CD4-positive, alpha-beta T cell treated with Interferon alpha-2 for 1 hour (primary cell): ENCODE data around the gene FNTB.

Experiments used
- DNase-seq, 2 donors: peaks; one replicate each; pipeline ENCODE4 v3.0.0-alpha.2; 2020 to 2022

The FNTB gene

DNA sequence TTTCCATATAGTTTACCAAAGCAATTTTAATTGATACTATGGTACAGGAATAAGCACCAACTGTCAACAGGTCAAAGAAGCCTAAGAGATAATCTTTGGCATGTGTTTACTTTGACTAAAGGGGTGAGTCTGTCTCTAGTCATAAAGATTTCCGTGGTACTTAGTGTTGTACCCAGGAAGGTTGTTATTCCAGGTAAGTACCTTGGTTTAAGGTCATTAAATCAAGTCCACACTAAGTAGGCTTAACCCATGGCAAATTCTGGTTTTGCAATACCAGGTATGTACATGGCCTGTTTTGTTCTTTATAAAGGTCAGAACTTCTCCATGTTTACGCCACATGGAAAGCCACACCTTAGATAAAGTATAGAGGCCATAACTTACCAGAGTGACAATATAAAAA is 105.7 kb downstream of the FNTB start:
- no peak for DNase-seq

DNA sequence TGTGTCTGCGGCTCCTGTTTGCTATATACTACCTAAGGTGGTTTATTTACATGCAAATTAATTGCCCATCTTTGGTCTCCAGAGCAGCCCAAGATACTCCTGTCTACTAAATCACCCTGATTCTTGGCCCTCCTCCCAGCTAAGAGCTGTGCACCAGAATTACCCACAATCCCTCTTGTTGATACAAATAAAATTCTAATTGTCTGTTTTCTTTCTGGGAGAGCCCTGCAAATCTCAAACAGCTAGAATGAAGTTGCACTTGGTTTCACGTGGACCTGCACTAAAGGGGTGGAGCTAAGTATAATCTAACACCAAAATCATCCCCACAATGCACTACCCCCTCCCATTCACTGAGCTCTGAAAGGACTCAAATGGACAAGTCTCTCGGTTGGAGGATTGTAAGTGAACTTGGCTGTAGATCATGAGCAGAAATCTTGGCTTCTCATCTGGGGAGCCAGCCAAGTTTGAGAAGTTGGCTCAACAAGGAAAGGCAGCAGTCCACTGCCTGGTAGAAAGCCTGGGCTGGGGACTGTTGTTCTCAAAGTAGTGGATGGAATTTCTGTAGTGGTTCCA is 109.0 kb downstream of the FNTB start:
- no peak for DNase-seq

DNA sequence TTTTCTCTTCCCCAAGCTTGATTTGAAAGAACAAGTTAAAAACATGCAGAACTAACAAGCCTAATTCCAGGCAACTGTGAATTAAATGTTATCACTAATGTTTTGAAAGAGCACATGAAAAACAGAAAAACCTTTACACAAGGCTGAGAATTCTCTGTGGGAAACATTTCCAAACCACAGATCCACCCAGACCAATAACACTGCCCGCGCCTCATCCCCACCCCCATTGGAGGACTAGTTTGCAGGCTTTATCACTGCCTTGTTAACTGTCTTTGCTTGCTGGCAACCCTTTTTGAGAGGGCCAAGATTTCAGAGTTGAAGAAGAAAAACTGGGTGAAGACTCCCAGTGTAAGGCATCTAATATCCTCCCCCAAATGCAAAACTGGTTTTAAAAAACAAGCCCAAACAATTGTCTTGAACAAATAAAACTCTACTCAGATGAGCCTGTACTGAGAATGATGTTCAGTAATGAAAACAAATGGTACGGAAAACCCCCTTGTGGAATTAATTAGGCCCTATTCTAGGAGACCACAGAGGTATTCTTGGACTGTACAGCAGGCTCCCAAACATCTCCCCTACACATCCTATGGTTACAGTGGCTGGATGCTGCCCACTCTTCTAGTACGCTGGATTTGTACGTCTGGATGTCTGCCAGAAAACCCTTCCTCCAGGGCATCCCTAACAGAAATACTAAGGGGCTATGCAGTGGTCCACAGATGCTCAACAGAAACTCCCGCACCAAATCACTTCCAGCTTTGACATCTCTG is 109.8 kb downstream of the FNTB start:
- DNase-seq = no peak

DNA sequence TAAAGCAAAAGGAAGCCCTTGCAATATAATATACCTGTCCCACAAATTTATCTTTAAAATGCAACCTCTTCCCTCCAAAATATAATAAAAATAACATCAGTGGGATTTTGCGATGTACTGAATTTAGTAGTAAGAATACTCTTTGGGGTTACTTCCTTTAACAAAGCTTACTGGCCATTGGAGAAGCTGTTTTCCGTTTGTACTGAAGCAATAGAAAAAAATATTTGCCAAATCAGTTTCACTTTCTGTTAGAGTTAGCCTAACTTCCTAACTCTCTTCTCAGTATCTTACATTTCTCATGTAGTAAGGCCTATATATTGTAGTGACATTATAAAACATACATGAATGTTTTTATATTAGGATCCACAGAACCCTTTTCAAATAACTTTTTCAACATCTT is 111.9 kb downstream of the FNTB start:
- peak in 1 of 2 donors; percentile 68 for DNase-seq

DNA sequence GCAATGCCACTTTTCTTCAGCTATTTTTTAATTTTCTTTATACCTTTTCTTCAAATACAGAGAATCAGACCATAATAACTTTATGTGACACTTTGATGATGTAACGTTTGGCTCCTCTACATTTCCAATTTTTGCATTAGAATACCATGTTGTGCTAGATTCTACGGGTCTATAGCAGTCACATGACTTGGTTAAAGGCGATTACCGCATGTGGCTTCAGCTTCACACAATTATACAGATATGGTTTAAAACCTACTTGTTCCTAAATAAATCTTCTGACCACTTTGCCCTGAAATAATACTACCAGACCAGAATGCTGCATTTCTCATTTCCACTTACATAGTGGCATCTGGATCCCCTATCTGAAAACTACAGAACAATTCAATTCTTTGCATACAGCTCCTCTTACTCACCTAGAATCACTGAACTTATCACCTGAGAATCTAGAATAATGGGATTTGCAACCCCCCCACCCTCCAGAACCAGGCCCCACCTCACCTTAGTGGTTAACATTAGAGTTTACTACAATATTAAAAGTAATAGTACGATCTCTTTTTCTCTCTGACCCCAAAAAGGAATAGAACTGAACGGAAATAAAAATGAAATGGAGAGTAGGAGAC is 114.3 kb downstream of the FNTB start:
- DNase-seq = peak in 1 of 2 donors; percentile 39

DNA sequence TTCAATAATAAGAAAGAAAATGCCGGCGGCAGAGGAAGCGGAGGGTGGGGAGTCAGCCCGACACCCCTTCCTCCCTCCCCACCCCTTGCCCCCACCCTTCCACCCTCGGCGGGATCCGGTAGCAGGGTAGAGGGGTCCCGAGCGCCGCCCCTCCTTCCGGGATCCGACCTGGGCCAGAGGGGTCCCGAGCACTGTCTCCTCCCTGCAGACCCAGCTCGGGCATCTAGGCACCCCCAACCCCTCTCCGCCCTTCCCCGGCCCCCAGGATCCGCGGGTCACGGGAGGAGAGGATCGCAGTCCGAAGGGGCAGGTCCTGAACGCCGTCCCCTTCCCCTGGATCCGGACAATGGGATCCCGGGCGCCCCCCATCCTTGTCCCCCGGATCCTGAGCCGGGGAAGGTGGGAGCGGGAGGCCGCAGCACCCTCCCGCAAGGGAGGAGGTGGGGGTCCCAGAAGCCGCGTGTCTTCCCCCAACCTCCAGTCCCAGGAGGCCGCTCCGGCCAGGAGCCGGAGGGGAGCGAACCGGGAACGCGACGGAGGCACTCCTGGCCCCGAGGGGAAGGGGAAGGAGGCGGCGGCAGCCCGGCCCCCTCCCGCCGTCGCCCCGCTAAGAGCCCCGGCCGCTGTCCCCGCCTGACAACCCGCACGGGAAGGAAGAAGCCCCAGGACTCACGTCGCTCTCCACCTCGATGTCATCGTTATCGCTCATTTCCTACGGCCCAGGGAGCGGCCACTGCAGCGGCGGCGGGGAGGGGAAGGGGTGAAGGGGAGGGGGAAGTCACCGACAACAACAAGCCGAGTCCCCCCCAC is 115.1 kb downstream of the FNTB start:
- DNase-seq = peak; percentile 46 to 63

DNA sequence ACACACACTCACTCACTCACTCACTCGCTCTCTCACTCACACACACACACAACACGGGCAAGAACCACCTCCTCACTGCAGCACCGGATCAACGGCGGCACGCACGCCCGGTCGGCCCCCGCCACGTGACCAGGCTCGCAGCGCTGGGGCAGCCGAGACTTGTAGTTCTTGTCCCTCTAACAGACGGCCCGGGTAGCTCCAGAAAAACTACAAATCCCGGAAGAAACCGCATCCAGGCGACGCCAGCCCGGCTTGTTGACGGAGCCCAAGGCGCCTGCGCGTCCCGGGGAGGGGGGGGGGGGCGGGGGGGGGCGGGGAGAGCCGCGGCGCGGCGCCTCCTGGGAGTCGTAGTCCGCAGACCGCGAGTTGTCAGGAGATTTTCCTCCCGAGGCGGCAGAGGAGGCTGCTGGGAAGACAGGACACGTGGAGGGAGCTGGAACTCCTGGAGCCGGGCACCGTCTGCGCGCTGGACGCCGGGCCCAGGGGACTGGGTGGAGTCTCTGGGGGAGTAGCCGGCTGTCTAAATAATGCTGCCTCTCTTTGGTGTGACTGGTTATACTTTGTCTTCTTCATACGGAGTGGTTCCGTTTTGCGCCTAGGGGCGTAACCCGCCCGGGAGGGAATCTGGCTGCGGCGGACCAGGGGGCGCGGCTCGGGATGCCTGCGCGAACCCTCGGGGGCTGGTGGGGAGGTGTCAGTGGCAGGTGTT is 115.9 kb downstream of the FNTB start, which contains the start of gene MAX:
MAX (minus strand) TSS at position 77 of the 709 bp plus-strand sequence. CDS start 178 bp downstream, outside the sequence.
- DNase-seq = peak; percentile 99

DNA sequence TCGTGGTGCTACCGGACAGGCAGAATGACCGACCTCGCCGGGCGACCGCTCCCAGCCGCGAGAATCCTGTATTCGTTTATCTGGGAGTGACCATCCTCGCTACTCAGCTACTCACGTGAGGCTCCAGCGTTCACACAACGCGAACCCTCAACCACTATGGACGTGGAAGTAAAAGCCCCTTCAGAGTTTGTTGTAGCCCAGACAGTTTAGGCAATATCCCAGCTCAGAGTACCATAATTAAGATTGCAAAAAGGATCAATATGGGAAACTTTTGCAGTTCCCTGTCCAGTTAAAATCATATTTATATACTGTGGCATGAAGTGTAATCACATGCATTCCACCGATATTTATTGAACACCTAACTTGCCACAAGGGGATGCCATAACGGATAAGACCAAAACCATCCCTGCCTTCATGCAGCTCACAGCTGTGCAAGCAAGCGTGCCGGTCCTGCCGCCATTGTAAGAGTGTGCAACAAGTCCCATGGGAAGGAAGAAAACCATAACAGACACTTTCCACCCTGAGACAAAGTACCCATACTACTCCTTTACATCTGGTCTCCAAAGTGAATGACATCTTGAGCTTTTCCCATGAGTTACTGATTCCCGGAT is 116.6 kb downstream of the FNTB start:
- DNase-seq = peak in 1 of 2 donors; percentile 18

DNA sequence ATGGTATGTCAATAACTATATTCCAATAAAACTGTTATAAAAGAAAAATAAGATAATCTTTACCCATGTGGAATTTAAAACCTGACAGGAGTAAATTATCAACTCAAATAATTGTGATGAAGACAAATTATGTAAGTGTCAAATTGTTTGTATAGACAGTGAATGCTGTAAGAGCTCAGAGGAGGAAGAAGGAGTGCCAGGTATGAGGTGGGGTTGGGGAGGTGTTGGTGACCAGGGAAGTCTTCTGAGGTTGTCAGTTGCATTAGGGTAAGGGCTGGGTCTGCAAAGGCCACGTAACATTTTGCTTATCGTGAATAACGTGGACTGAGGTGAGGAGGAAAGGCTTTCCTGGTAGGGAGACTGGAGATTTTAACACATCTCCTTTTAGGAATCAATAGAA is 118.1 kb downstream of the FNTB start:
- DNase-seq = no peak

DNA sequence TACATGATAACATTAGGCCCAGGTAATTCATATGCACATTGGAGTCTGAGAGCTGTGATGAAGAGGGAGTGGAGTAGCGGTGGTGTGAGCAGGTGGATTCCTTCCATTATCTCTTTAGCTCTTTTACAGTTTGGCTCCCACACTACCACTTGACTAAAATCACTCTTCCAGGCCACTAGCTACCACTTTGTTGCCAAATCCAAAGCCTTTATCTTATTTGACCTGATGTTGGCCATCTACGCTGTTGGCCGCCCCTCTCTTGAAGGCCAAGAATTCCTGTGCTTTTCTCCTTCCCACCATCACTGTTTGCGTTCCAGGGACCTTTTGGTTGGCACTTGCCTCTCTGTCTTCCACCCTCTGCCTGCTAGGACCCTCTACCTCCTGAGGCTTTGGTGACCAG is 119.6 kb downstream of the FNTB start:
- DNase-seq = no peak

DNA sequence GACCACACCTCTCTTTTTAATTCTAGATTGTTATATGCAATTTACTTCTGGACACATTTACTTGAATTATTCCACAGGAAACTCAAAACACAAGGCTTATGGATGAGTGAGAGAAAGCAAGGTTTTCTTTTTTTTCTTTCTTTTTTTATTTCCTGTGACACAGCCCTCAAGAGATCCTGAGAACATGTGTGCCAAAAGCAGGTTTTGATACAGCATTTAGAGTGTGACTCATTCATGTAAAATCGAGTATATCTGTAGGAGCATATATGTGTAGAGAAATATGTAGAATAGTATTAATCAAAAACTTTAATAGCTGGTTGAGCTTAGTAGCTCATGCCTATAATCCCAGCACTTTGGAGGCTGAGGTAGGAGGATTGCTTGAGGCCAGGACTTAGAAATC is 120.0 kb downstream of the FNTB start:
- DNase-seq = no peak

DNA sequence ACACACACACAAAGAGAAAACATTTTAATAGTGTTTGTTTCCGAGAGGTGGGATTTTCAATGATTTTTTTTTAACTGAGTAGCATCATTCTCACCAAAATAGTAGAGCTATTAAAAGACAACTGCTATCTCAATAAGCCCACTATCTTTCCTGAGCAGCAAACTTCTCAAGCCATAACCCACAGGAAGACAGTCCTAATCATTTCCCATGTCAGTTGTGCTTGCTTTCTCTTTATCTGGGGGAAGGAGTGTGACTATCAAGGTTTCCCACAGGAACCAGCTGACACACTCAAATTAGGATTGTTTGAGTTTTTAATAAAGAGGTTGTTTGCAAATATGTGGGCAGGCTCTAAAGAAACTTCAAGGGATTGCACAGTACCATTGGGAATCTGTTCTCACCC is 120.5 kb downstream of the FNTB start:
- no peak for DNase-seq

DNA sequence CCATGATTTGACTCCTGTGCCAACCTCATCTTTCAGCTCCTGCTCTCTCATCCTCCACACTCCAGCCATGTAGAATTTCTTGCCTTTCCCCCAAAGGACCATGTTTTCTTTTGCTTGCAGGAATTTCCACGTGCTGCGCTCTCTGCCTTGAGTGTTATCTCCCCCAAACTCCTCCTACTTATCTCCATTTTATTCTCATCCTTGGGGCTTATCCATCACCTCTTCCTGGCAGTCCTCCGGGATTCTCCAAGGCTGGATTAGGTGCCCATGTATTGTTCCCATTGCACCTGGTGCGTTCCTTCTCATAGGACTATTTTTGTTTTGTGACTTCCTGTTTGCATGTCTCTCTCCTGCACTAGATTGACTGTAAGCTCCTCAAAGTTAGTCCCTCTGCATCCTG is 122.7 kb downstream of the FNTB start:
- no peak for DNase-seq

DNA sequence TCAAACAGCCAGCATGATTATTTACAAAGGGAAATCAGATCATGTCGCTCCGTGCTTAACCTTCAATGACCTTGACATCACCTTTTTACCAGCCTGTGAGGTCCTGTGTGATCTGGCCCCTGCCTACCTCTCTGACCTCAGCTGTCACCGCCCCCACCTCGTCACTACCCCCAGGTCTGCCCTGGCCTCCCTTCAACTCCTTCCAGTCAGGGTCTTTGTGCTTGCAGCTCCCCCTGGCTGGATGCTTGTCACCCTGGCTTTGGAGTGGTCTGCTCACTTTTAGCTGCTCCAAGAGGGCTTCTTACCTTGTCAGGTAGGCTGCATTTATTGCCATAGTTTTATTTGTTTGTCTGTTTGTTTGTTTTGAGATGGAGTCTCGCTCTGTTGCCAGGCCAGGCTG is 123.8 kb downstream of the FNTB start:
- no peak for DNase-seq
